OCI-LY7 (cell line): ENCODE results near the gene NPFFR2.

Experiments
- EZH2phosphoT487 ChIP-seq: fragments of 200-600 bp; sonication (generic); IDR thresholded peaks from 2 replicates; pipeline ENCODE4 v1.6.1; 2018; ENCODE audit warnings: low read depth, borderline replicate concordance, mild to moderate bottlenecking, mixed run types, antibody characterized with exemption, low read length, moderate library complexity, mixed read lengths
- TF ChIP-seq, protein P1 (sequence below): fragments of 200-600 bp; sonication (generic); conservative IDR thresholded peaks from 2 replicates; pipeline ENCODE4 v1.5.1; 2014; ENCODE audit warnings: mild to moderate bottlenecking, antibody characterized with exemption, low read length, moderate library complexity, mixed read lengths

DNA sequence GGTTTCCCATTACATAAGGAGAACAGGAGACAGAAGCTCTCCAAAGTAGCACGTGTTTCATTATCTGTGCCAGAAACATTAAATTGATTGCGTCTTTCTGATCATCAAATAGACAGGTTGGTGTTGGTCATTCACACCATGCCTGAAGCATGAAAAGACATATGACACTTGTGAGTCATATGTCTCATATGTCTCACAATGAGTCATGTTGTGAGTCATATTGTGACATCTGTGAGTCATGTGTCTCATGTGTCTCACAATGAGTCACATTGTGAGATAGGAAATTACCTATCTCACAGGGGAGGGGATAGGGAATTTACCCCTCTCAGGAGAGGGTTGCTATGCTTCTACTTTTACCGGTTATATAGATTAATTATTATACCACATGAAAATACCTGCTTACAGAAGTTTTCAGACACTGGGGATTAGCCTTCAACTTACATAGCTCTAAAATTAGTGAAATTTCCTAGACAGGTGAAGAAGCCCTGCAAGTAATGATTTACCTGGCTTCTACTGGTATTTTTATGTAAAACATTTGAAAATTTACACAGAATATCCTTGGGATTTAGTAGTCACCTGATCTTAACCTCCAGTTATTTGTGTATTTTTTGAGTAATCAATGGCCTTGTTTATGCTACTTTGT lies 80.8 kb downstream of the NPFFR2 start:
- TF ChIP-seq, protein P1, sequence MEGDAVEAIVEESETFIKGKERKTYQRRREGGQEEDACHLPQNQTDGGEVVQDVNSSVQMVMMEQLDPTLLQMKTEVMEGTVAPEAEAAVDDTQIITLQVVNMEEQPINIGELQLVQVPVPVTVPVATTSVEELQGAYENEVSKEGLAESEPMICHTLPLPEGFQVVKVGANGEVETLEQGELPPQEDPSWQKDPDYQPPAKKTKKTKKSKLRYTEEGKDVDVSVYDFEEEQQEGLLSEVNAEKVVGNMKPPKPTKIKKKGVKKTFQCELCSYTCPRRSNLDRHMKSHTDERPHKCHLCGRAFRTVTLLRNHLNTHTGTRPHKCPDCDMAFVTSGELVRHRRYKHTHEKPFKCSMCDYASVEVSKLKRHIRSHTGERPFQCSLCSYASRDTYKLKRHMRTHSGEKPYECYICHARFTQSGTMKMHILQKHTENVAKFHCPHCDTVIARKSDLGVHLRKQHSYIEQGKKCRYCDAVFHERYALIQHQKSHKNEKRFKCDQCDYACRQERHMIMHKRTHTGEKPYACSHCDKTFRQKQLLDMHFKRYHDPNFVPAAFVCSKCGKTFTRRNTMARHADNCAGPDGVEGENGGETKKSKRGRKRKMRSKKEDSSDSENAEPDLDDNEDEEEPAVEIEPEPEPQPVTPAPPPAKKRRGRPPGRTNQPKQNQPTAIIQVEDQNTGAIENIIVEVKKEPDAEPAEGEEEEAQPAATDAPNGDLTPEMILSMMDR: no peak
- no peak for TF ChIP-seq EZH2phosphoT487
